PC-9 (cell line): ENCODE results near the gene SNRPA1. TPM values are rescaled to one million over a fixed set of nuclear protein-coding genes. Genes with fewer than 3 reads are reported as not detected.

Experiments used
- BruUV-seq: library from RNA; stranded (reverse); fragments of 400-500 nt; replicated peaks from 2 replicates; lab custom pipeline; 2021; lab: Mats Ljungman, UMichigan
- CTCF ChIA-PET: fragments of 300-600 bp; sonication (Branson Sonifier 250); formaldehyde crosslinking; loops from one replicate; lab custom pipeline; 2022; ENCODE audit warnings: antibody characterized with exemption; lab: Charles Lee
- POLR2A ChIA-PET: fragments of 300-600 bp; sonication (Branson Sonifier 250); formaldehyde crosslinking; loops from one replicate; lab custom pipeline; 2022; ENCODE audit warnings: antibody characterized with exemption; ENCODE audit not compliant: unreplicated experiment; lab: Charles Lee
- DNase-seq, 2 experiments: peaks; one replicate each; pipeline versions ENCODE4 v3.0.0 to v3.0.0-alpha.2; 2015 to 2022; ENCODE audit warnings: mixed read lengths in 1 of 2
- H2AFZ ChIP-seq: fragments of 200-600 bp; sonication (generic); 2 replicates; pipeline ENCODE4 v1.8.1; 2017; ENCODE audit warnings: antibody characterized with exemption
- H3F3A ChIP-seq: fragments of 200-600 bp; sonication (generic); 2 replicates; pipeline ENCODE4 v1.8.1; 2017; ENCODE audit warnings: antibody characterized with exemption, mild to moderate bottlenecking, low read depth; ENCODE audit not compliant: insufficient read depth
- H3K27ac ChIP-seq: fragments of 200-600 bp; sonication (generic); 2 replicates; pipeline ENCODE4 v1.6.1; 2016; ENCODE audit warnings: mixed run types
- H3K27me3 ChIP-seq: fragments of 200-600 bp; sonication (generic); 2 replicates; pipeline ENCODE4 v1.6.1; 2016; ENCODE audit warnings: low read depth, mixed run types; ENCODE audit not compliant: insufficient read depth
- H3K36me3 ChIP-seq: fragments of 200-600 bp; sonication (generic); 2 replicates; pipeline ENCODE4 v1.6.1; 2016; ENCODE audit warnings: low read depth, mixed run types
- H3K4me1 ChIP-seq: fragments of 200-600 bp; sonication (generic); replicated peaks from 2 replicates; pipeline ENCODE4 v1.6.1; 2016; ENCODE audit warnings: mixed run types; ENCODE audit not compliant: insufficient read depth
- H3K4me2 ChIP-seq: fragments of 200-600 bp; sonication (generic); 2 replicates; pipeline ENCODE4 v1.6.1; 2017; ENCODE audit warnings: mixed run types
- H3K4me3 ChIP-seq: fragments of 200-600 bp; sonication (generic); 2 replicates; pipeline ENCODE4 v1.6.1; 2016; ENCODE audit warnings: mixed run types
- H3K79me2 ChIP-seq: fragments of 200-600 bp; sonication (generic); 2 replicates; pipeline ENCODE4 v1.6.1; 2017; ENCODE audit warnings: low read depth, mixed run types
- H3K9me2 ChIP-seq: fragments of 200-600 bp; sonication (generic); 2 replicates; pipeline ENCODE4 v1.8.1; 2017; ENCODE audit warnings: mild to moderate bottlenecking; ENCODE audit not compliant: insufficient read depth
- H3K9me3 ChIP-seq: fragments of 200-600 bp; sonication (generic); 2 replicates; pipeline ENCODE4 v1.8.1; 2016; ENCODE audit warnings: low read depth; ENCODE audit not compliant: insufficient read depth
- H4K20me1 ChIP-seq: fragments of 200-600 bp; sonication (generic); 2 replicates; pipeline ENCODE4 v1.8.1; 2017; ENCODE audit not compliant: insufficient read depth
- CTCF ChIP-seq: fragments of 200-600 bp; sonication (generic); conservative IDR thresholded peaks from 2 replicates; pipeline ENCODE4 v1.6.1; 2017; ENCODE audit warnings: mixed run types, antibody characterized with exemption, mild to moderate bottlenecking, moderate library complexity
- EZH2 ChIP-seq: fragments of 200-600 bp; sonication (generic); IDR thresholded peaks from 2 replicates; pipeline ENCODE4 v1.8.0; 2017; ENCODE audit warnings: antibody characterized with exemption, low read depth
- intact Hi-C: fragments of 100-400 bp; cut with micrococcal nuclease; formaldehyde crosslinking; loops from one replicate; pipeline ENCODE4 v1.10.0; 2022; ENCODE audit not compliant: unreplicated experiment
- total RNA-seq: library from RNA; stranded (reverse); gene quantifications from 2 replicates; pipeline ENCODE4 v1.2.3, GENCODE V29; 2021

Gene SNRPA1
- total RNA-seq, 1 experiment from 2014 or later, result 95.0 TPM

GRCh38 chr15:101286471-101287114, 8.5 kb downstream of the SNRPA1 start:
- H3K27ac ChIP-seq, result no peak overlapping the region
- TF ChIP-seq EZH2 (no peak), CTCF (no peak)
- no peak overlapping the region for H3K4me3 ChIP-seq
- no TSS peak for BruUV-seq
- peaks cover 49% of the 10 kb centered on the region for H3K79me2 ChIP-seq
- peaks cover 50% of the 10 kb centered on the region for H4K20me1 ChIP-seq
- no peak overlapping the region for H2AFZ ChIP-seq
- H3F3A ChIP-seq, result peaks cover 18% of the 10 kb centered on the region
- no peak for DNase-seq
- CTCF ChIA-PET, result no interaction called here
- 0 out of 2 replicates have a peak, but pooled peaks cover 5% of the 10 kb centered on the region for H3K4me1 ChIP-seq
- POLR2A ChIA-PET, result no interaction called here
- H3K36me3 ChIP-seq, result peaks cover 39% of the 10 kb centered on the region
- H3K9me2 ChIP-seq, result no peaks in the 10 kb centered on the region
- no peak overlapping the region for H3K4me2 ChIP-seq
- no peaks in the 10 kb centered on the region for H3K9me3 ChIP-seq
- intact Hi-C loops, result no loop called here
- no peaks in the 10 kb centered on the region for H3K27me3 ChIP-seq

GRCh38 chr15:101283931-101284330, 11.1 kb downstream of the SNRPA1 start:
- intact Hi-C loops, result no loop called here

GRCh38 chr15:101280007-101280406, 15.0 kb downstream of the SNRPA1 start:
- no TSS peak for BruUV-seq
- intact Hi-C loops, result no loop called here
- CTCF ChIA-PET, result interaction anchor here (0.7 kb wide), 1 partner anchor 14 kb away, joined by 5 read pairs; no protein-coding TSS in a partner anchor
- Histone ChIP-seq H4K20me1 (peaks cover 10% of the 10 kb centered on the region; the same call in 1 of the 2 replicates), H3K4me3 (no peak overlapping the region), H3F3A (peaks cover 30% of the 10 kb centered on the region), H3K79me2 (peaks cover 21% of the 10 kb centered on the region), H3K36me3 (peaks cover 18% of the 10 kb centered on the region; the same call in 1 of the 2 replicates), H3K4me2 (no peak overlapping the region), H3K27ac (no peak overlapping the region), H3K27me3 (no peaks in the 10 kb centered on the region), H3K9me3 (no peaks in the 10 kb centered on the region), H3K9me2 (no peaks in the 10 kb centered on the region), H2AFZ (no peak overlapping the region), H3K4me1 (peaks cover 18% of the 10 kb centered on the region)
- TF ChIP-seq EZH2, result no peak
- no peak for TF ChIP-seq CTCF
- POLR2A ChIA-PET, result interaction anchor here (0.6 kb wide), 1 partner anchor 46 kb away, joined by 4 read pairs; no protein-coding TSS in a partner anchor
- DNase-seq, result no peak

More at GRCh38 chr15:101283931-101284330, 11.1 kb downstream of the SNRPA1 start:
- Histone ChIP-seq H3K9me3 (no peaks in the 10 kb centered on the region), H3K27me3 (no peaks in the 10 kb centered on the region), H3K4me2 (no peak overlapping the region), H3K4me1 (no peaks in the 10 kb centered on the region), H3K79me2 (peaks cover 23% of the 10 kb centered on the region), H3K27ac (no peak overlapping the region), H3K9me2 (no peaks in the 10 kb centered on the region), H3F3A (peaks cover 8% of the 10 kb centered on the region), H3K36me3 (peaks cover 40% of the 10 kb centered on the region), H3K4me3 (no peak overlapping the region), H2AFZ (no peak overlapping the region), H4K20me1 (peaks cover 24% of the 10 kb centered on the region)
- CTCF ChIA-PET, result no interaction called here
- POLR2A ChIA-PET, result no interaction called here
- no peak for DNase-seq
- TF ChIP-seq EZH2 (no peak), CTCF (no peak)
- no TSS peak for BruUV-seq
